ENCODE data around the gene REXO2.
A peak's percentile ranks its signal among the peaks of the same experiment; 100 is the strongest.

REXO2 gene

DNA sequence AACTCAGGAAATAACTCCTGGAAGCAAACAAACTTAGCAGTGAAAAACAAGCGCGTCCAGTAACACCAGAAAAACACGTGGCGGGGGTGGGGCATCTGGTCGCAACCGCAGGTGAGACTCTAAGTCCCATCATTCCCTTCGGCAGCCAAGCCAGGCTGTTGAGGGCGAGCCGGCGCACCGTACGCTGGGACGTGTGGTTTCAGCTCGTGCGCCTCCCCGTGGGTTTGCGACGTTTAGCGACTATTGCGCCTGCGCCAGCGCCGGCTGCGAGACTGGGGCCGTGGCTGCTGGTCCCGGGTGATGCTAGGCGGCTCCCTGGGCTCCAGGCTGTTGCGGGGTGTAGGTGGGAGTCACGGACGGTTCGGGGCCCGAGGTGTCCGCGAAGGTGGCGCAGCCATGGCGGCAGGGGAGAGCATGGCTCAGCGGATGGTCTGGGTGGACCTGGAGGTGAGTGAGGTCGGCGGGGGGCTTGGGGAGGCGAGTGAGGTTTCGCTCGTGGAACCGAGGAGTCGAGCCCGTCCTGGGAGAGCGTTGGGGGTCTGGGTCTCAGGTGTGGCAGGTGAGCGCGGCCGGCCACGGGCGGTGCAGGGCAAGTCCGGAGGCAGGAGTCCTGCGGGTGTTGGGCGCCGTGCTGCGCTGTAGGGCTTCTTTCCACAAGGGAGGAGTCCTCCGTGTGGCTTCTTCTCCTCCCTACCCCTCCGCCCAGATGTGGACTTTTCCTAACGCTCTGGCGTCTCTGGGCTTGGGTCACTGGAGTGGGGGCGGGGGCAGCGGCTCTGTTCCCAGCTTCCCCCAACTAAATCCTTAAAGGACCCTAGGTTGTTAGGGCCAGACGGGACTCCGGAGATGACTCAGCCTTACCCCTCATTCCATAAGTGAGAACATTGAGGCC lies at the start of gene REXO2:
Gene REXO2 (plus strand): TSS at position 239 of the 892 bp plus-strand sequence. CDS start 62 bp downstream, at position 301.
- peak; percentile 96 for DNase-seq

DNA sequence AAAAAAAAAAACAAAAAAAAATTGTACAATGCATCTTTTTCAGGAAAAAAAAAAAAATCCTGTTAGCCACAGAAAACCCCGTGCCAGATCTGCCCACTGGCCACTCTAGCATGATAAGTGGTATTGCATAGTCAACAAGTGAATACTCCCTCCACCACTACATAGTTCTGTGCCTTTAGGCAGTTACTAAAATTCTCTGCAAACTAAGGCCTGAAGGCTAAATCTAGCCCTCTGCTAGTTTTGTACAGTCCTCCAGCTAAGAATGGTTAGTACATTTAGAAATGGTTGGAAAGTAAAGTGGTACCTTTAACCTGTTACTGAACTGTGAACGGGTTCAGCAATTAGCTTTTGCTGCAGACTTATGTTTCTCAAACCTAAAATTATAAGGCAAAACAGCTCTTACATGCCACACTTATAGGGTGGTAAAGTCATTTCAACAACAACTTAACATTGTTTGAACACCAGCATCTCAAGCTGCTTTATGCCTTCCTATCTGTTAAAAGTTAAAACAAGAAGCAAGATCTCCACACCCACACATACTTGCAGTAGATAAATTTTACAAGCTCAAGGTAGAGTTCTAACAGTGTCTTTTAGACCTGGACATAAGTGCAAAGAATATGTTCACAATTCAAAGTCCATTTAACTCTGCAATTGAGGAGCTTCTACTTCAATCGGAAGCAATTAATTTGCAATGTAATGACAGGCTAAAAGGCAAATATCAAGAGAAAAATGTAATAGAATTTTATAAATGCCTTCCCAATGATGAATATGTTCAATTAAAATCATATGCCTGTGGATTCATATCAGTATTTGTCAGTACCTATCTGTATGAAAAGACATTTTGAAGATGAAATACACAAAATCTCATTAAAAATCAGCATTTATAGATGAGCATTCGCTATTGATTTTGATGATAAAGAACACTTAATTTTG lies 46.3 kb upstream of the REXO2 start:
- DNase-seq = no peak

DNA sequence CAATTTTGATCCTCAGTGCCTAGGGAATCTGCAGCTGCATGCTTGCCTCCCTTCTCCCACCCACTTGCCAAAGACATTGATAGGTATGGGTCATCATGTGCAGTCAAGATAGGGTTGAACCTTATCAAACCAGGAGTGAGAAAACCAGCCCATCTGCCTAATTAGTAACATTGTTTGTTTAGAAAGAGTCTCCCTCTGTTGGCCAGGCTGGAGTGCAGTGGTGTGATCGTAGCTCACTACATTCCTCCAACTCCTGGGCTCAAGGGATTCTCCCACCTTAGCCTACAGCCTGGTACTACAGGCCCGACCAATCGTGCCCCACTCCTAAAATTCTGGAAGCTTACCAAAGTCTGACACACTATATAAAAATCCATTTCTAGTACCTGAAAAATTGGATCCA lies 43.5 kb upstream of the REXO2 start:
- DNase-seq = no peak

DNA sequence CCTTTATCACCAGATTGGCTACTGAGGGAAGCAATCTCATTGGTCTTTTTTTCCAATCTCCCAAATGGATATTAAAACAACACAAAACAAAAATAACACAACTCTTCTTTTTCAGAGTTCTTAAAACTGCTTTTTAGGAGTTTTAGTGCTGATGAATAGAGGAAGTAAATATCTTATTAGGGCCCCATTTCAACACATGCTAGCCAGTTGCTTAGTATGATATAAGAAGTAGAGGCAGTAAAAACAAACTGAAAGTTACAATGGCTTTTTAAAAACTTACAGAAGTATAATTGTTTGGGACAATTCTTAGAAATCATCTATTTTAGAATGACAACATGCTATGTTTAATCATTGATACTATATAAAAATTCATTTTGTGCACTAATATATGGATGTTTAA lies 42.4 kb upstream of the REXO2 start:
- no peak for DNase-seq

DNA sequence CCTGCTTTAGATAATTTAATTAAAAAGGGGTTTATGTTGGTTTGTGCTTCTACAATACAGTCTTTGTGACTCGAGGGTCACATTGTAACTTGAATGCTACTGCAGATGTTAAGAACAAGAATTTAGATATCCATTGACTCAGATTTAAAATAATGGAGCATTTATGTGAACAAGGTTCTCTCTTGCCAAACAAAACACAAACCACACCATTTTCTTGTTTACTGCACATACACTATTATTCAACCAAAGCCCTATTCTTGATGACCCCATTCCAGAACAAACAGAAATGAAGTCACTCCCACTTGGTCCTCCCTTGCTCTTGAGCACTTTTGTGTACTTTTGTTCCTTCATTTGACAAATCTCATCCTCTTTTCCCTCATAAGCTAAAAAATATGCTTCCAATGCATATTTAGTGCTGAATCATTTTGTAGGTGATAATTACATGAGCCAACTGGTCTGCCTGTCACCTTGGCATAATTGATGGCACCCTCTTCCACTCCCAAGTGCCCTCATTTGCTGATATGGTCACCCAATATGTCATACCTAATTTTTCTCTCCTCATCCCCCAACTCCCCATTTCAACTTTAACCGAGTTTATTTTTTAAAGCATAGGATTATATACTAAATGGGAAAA lies 41.8 kb upstream of the REXO2 start:
- DNase-seq = no peak

DNA sequence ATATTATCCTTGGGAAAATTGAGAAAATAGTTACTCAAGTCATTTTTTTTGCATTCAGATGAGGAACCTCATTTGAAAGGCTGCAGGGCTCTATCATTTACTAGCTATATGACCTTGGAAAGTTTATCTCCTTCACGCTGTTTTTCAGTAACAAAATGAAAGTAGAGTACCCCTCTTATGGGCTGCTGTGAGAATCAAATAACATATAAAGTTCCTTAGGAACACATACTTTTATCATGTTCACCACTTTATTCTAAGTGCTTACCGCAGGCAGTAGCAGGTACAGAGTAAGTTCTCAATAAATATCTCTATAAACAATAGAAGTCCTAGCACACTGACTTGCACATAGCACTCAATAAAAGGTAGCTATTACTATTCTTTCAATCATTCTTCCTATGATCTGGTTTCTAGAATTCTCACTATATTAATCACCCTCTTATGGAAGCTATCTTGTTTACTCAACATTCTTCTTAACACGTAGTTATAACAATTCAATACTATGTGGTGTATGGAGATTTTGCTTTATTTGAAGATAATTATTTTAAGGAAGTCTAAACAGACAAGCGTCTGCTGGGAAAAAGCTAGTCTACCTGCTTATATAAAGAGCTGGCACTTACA lies 40.9 kb upstream of the REXO2 start:
- DNase-seq = peak; percentile 24

DNA sequence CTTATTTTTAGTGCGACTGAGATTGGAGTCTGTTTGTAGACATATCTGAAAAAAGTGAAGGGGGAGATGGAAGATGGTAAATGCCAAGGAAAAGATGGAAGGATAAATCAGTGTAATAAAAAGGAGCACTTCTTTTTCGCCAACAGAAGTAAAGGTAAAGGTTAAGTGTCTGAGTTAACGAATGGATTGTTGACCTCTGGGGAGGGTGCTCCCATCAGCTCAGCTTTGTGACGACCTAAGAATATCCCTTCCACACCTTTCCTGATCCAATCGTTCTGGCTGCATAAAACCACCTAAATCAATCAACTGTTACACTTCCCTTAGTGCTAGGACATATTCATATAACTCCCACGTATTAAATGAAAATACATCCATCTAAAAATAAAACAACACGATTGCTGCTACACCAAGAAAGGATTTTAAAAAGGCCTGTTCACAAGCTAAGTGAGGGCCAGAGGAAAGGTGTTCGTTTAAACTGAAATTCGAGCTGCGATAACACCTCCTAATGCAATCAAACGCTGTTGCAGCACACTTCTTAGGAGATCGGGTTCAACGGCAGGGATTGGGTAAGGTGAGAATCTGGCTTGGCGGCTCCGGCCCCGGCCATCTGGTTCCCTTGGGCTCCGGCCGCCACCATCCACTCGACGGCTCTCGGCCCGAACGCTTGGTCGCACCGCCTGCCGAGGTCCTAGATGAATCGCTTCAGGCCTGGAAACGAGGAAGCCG lies 39.6 kb upstream of the REXO2 start:
- DNase-seq = peak; percentile 58

DNA sequence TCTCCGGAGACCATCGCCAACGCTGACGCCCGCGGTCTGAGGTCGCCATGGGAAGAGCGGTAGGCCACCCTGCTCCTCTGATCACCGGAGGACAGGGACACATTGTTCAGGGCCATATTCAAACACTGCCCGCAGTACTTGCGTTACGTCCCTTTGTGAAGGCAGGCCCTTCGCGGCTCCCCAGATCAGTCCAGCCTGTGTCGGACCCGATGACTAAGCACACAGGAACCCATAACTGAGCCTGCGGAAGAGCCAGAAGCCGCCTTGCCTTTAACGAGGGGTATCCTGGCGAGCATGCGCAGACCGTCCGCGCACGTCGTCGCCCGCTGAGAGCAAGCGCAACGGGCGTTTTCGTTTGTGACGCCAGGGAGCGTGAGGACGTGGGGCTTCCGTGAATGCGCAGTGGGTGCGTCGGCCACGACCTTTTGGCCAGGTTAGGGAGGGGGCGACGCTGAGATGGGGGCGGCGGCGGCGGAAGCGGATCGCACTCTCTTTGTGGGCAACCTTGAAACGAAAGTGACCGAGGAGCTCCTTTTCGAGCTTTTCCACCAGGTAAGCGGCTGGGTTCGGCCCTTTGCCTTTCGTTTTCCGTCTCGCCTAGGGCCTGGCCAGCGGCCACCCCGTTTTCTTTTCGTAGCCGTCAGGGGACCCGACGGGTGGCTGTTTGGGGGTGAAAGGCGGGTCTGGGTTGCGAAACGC lies 38.9 kb upstream of the REXO2 start, which contains the start of the genes C11orf71 and RBM7:
Gene C11orf71 (minus strand): TSS at position 296 of the 699 bp plus-strand sequence. CDS start 180 bp downstream, at position 116.
Gene RBM7 (plus strand): TSS at position 451 of the 699 bp plus-strand sequence. CDS start 6 bp downstream, at position 457.
- DNase-seq = peak; percentile 95

DNA sequence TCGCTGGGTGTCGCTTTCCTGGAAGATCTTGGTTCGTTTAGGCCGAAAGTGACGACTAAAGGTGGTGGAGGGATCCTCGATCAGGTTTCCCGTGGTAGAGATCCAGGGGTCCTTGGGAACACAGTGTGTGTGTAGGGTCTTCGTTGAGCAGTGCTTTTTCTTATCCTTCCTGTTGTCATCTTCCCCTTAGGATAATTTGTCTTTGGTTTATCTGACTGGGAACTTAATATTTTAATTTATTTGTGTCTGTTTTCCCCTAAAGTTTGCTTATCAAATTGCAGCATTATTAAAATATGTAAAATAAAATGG lies 38.4 kb upstream of the REXO2 start:
- DNase-seq = peak; percentile 45

DNA sequence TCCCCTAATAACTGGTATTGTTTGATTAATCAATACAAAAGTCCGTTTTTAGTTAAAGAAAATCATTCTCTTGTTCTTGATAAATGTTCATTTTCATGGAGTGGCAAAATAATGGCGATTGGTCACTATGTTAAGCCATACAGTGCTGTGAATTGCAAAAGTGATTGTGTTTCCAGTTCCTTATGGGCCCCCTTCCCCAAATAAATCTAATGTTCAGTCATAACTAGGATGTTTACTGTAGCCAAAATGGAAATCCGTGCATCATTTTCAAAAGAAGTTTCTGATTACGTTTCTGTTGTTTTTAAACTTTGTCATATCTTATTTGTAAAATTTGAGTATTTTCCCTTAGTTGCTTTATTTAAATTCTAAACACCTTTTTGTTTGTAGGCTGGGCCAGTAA lies 38.0 kb upstream of the REXO2 start:
- DNase-seq = no peak

DNA sequence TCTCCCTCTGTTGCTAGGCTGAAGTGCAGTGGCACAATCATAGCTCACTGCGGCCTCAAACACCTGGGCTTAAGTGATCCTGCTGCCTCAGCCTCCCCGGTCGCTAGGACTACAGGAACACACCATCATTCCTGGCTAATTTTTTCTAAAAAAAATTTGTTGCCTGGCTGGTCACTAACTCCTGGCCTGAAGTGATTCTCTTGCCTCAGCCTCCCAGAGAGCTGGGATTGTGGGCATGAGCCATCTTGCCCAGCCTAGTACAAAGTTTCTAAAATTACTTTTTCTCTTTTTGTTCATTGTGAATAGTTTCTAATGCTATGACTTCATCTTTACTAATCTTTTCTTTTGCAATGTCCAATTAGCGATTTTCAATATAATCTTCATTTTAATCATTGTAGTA lies 26.3 kb upstream of the REXO2 start:
- no peak for DNase-seq

DNA sequence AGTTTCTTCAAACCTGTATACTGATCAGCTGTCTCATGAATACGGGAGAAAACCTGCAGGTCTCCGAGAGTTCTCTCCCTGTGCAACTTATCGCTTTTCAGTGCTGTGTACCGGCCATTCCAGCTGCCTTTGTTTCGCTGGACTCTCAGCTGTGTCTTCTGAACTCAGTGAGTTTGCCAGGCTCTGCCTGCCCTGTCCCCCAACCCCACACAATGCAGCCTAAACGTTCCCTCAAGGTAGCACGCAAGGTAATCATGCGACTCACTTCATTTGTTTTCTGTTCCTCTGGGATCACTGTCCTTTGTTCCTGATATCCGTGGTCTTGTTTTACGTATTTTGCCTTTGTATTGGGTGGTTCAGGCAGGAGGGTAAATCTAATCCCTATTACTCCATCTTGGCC lies 25.3 kb upstream of the REXO2 start:
- DNase-seq = no peak

DNA sequence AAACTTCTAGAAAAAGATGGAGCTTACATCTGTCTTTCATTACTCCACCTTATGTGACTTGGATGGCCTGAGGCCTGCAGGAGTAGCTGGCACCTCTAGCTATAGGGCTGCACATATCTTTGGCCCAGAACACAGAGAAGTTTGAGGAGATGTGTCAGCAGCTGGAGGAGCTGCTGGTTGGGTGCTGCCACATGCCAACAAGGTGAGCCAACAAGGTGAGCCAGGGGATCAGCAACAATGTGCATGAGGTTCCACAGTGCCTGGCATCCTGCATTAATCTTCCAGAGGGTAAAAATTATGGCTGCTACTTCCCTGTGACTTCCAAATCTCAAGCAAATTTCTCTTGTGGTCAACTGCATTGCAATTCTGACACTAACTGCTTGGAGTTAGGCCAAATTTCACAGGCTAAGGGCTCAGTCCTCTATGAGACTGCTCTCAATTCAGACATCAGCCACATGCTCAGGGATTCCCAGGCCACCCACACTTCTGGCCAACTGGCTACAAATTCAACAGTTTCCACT lies 22.8 kb upstream of the REXO2 start:
- DNase-seq = no peak

DNA sequence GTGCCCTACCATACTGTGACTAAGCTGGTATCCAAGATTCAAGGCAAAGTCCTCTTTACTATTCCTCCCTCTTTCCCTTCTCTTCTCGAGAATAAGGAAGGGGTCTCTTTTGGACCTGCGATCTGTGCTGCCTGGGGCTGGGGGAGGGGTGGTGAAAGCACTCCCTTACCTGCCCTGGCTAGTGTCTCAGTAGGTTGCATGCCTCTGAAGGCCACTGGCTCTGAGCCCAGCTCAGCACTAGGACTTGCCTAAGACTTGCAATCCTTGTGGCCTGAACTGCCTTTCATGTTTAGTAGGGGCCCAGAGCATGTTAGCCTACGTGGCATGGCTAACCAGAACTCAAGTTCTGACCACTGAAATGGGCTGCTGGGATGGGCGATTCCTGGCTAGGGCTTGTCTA lies 13.0 kb upstream of the REXO2 start:
- DNase-seq = no peak

DNA sequence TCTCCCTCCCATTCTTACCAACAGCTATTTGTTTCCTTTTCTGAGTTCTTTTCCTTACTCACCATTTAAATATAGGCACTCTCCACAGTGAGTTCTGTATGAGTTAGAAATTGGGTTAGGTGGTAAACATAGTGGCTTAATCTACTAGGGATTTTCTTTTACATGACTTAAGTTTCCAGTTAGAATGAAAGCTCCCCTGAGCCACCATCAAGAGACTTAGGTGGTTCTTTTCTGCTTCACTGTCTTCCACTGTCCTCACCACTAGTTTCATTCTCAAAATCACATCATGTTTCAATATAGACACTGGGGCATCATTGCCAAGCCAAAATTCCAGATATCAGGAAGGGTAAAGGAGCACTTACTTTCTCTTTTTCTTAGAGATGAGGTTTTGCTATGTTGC lies 9.0 kb upstream of the REXO2 start:
- no peak for DNase-seq

DNA sequence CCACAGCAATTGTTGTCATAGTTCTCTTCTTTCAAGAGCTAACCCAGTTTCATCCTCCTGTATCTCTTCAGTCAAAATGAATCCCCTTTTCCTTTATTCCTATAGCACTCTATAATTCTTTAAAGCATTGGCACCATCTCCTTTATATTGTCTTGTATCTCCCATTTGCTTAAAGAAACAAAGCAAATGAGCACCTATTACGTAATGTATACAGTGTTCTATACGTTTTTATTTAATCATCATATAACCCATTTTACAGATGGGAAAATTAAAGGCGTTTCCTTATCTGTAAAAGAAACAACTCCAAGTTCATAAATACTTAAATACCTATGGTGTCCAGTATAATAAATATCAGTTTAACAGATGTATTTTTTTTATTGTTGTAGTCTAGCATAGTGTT lies 6.4 kb upstream of the REXO2 start:
- no peak for DNase-seq

DNA sequence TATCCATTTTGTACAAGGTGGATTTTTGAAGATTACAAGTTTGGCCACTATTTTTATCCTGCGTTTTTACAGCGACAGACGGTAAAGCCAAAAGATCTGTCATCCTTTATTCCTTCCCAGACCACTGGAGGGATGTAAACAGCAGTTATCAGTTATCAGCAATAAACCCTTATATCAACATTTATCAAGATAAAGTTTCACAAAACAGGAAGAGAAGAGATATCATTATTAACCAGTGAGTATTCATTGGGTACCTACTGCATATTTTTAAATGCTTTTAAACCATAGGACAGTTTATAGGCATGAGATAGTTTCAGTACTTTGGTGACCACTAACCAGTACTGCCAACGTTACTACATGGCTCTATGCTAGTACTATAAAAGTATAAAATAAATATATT lies 5.9 kb upstream of the REXO2 start:
- DNase-seq = no peak

DNA sequence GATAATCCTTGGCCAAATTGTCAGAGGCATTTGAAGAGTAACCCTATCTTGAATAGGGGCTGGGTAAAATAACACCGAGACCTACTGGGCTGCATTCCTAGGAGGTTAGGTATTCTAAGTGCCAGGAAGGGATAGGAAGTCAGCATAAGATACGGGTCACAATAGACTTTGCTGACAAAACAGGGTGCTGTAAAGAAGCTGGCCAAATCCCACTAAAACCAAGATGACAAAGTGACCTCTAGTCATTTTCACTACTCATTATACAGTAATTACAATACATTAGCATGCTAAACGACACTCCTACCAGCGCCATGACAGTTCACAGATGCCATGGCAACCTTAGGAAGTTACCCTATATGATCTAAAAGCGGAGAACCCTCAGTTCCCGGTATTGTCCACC lies 964 bp upstream of the REXO2 start:
- peak; percentile 46 for DNase-seq

DNA sequence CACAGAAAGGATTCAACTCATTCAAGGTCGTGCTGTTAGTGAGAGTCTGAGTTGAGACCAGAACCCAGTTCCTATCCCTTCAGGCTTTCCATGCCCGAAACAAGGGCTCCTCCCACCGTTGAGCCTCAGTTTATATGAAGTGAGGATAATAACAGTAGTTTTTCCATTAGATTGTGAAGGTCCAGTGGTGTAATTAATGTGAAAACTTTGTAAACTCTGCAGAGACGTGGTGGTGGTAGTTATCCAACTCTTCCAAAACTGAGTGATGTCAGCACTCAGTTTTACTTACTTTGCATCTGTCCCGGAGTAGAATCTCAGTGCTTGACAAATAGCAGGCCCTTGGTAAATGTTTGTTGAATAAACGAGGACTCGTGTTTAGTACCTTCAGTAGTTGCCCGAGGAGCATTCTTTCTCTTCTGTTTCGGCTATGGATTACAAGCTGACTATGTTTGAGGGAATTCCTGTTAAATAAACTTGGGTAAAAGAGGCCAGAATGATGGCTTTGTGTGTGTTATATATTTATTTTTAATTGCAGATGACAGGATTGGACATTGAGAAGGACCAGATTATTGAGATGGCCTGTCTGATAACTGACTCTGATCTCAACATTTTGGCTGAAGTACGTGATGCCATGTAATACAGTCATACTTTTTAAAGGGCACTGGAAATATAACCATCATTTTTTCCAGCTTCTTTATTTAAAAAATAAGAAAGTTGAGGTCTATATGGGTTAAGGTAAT lies 1.0 kb downstream of the REXO2 start:
- DNase-seq = peak; percentile 44
